ENCODE results near the gene PSMB9.

DNA sequence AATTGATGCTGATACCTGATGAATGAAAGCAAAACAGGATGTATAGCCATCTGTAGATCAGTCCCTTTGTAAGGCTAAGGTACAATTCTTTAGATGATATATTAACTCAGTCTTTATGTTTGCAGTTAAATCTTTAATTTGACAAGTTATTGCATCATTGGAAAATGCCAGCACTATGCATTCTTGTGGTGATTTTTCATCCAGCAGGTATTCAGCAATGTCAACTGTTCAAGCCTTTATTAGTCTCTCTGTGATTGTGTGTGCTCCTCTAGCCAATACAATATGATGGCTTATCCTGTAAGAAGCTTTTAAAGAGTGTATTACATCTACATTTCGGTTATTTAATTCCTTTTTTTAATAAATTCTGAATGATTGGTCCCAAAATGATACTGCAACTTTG, 52.5 kb downstream of the PSMB9 start:
- no peak for TF ChIP-seq EP300 (IDR thresholded peaks at IDR 0.05)
- TF ChIP-seq CTCF (IDR thresholded peaks at IDR 0.05): no peak
- TF ChIP-seq POLR2A (IDR thresholded peaks at IDR 0.05): no peak
- TF ChIP-seq POLR2AphosphoS5 (IDR thresholded peaks at IDR 0.05): no peak
